ENCODE data around the gene CTIF. TPM values are rescaled to one million over a fixed set of nuclear protein-coding genes. Genes with fewer than 3 reads are reported as not detected.

Gene CTIF
- total RNA-seq, 1 experiment from 2014 or later = 95.8 TPM

GRCh38 chr18:48742304-48742703 lies 203.5 kb downstream of the CTIF start:
- BruUV-seq (replicated peaks) = no TSS peak
- Mint-ChIP-seq H3K36me3 (ENCODE audit: insufficient read depth, unreplicated experiment) (peaks cover 6% of the 10 kb centered on the region), H3K27me3 (ENCODE audit: insufficient read depth, unreplicated experiment) (no peaks in the 10 kb centered on the region), H3K27ac (ENCODE audit: low read depth, unreplicated experiment) (peak overlapping the region; percentile 68), H3K4me3 (ENCODE audit: unreplicated experiment) (no peak overlapping the region), H3K9me3 (ENCODE audit: unreplicated experiment) (no peaks in the 10 kb centered on the region), H3K4me1 (ENCODE audit: insufficient read depth, unreplicated experiment) (peaks cover 27% of the 10 kb centered on the region)
- DNase-seq (ENCODE audit: unreplicated experiment) = no peak
- POLR2A ChIA-PET = interaction anchor here (0.7 kb wide), 1 partner anchor 11 kb away, joined by 3 read pairs; no protein-coding TSS in a partner anchor
- TF ChIP-seq, protein P1, sequence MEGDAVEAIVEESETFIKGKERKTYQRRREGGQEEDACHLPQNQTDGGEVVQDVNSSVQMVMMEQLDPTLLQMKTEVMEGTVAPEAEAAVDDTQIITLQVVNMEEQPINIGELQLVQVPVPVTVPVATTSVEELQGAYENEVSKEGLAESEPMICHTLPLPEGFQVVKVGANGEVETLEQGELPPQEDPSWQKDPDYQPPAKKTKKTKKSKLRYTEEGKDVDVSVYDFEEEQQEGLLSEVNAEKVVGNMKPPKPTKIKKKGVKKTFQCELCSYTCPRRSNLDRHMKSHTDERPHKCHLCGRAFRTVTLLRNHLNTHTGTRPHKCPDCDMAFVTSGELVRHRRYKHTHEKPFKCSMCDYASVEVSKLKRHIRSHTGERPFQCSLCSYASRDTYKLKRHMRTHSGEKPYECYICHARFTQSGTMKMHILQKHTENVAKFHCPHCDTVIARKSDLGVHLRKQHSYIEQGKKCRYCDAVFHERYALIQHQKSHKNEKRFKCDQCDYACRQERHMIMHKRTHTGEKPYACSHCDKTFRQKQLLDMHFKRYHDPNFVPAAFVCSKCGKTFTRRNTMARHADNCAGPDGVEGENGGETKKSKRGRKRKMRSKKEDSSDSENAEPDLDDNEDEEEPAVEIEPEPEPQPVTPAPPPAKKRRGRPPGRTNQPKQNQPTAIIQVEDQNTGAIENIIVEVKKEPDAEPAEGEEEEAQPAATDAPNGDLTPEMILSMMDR (IDR thresholded peaks at IDR 0.05; ENCODE audit: unreplicated experiment) = no peak
- CTCF ChIA-PET = interaction anchor here (0.7 kb wide), 1 partner anchor 1111 kb away, joined by 3 read pairs; no protein-coding TSS in a partner anchor
- intact Hi-C loops (cut with micrococcal nuclease) = no loop called here

DNA sequence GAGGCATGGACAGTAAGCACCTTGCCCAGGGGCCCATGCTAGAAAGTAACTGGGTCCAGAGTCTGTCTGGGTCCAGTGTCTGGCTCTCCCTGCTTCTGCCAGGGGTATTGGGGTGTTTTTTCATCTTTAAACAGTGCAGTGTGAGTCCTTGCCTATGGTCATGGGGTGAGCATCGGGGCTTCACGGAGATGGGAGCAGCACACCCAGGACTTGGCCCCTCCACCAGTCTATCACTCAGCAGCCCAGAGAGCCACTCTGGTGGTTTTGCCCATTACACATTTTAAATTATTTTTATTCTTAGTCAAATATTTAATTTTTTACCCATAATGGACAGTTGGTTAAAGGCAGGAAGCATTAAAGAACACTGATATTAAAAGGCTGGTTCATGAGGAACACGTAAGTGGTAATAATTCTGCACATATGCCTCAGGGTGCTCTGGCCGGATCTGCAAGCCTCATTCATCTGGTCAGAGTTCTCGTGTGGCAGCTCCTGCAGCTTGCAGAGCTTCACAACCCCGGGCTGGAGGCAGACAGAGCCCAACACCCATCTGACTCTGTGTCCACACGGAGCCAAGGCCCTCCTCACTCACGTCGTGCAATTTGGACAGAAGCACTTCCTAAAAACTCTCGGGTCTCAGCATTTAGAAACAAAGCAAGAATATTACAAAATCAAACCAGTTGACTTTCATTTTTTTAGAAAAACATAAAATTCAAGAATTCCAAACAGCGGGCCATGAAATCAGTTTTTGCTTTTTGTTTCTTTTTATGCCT lies 204.1 kb downstream of the CTIF start:
- Mint-ChIP-seq H3K36me3 (ENCODE audit: insufficient read depth, unreplicated experiment) (peaks cover 6% of the 10 kb centered on the region), H3K4me1 (ENCODE audit: insufficient read depth, unreplicated experiment) (peaks cover 27% of the 10 kb centered on the region), H3K27ac (ENCODE audit: low read depth, unreplicated experiment) (peak overlapping the region; percentile 68), H3K9me3 (ENCODE audit: unreplicated experiment) (no peaks in the 10 kb centered on the region), H3K27me3 (ENCODE audit: insufficient read depth, unreplicated experiment) (no peaks in the 10 kb centered on the region), H3K4me3 (ENCODE audit: unreplicated experiment) (peak overlapping the region; percentile 19)
- POLR2A ChIA-PET = interaction anchor here (0.8 kb wide), 1 partner anchor 207 kb away, joined by 3 read pairs; no protein-coding TSS in a partner anchor
- DNase-seq (ENCODE audit: unreplicated experiment) = peak; percentile 48
- TF ChIP-seq, protein P1 (IDR thresholded peaks at IDR 0.05; ENCODE audit: unreplicated experiment) = no peak
- CTCF ChIA-PET = interaction anchor here (0.5 to 1.0 kb wide), 2 partner anchors 71 to 372 kb away, joined by 3 to 4 read pairs; no protein-coding TSS in a partner anchor
- no TSS peak for BruUV-seq (replicated peaks)
- intact Hi-C loops (cut with micrococcal nuclease) = no loop called here

- no peak for DNase-seq (ENCODE audit: unreplicated experiment)
- no peaks in the 10 kb centered on the region for H3K27me3 Mint-ChIP-seq (ENCODE audit: insufficient read depth, unreplicated experiment)
- POLR2A ChIA-PET = no interaction called here
- peaks cover 27% of the 10 kb centered on the region for H3K4me1 Mint-ChIP-seq (ENCODE audit: insufficient read depth, unreplicated experiment)
- TF ChIP-seq, protein P1 (IDR thresholded peaks at IDR 0.05; ENCODE audit: unreplicated experiment) = no peak
- CTCF ChIA-PET = interaction anchor here (0.6 to 1.0 kb wide), 3 partner anchors 13 to 369 kb away, joined by 3 read pairs; no protein-coding TSS in a partner anchor
- intact Hi-C loops (cut with micrococcal nuclease) = no loop called here
- H3K4me3 Mint-ChIP-seq (ENCODE audit: unreplicated experiment) = no peak overlapping the region
- peak overlapping the region; percentile 70 for H3K27ac Mint-ChIP-seq (ENCODE audit: low read depth, unreplicated experiment)
- peaks cover under 1% of the 10 kb centered on the region for H3K36me3 Mint-ChIP-seq (ENCODE audit: insufficient read depth, unreplicated experiment)
- no TSS peak for BruUV-seq (replicated peaks)
- no peaks in the 10 kb centered on the region for H3K9me3 Mint-ChIP-seq (ENCODE audit: unreplicated experiment)
These were observed 205.1 kb downstream of the CTIF start for GRCh38 chr18:48743886-48744285.

GRCh38 chr18:48745293-48745692 lies 206.5 kb downstream of the CTIF start:
- TF ChIP-seq, protein P1 (IDR thresholded peaks at IDR 0.05; ENCODE audit: unreplicated experiment) = no peak
- Mint-ChIP-seq H3K27me3 (ENCODE audit: insufficient read depth, unreplicated experiment) (no peaks in the 10 kb centered on the region), H3K4me3 (ENCODE audit: unreplicated experiment) (peak overlapping the region; percentile 32), H3K9me3 (ENCODE audit: unreplicated experiment) (no peaks in the 10 kb centered on the region), H3K36me3 (ENCODE audit: insufficient read depth, unreplicated experiment) (no peaks in the 10 kb centered on the region), H3K27ac (ENCODE audit: low read depth, unreplicated experiment) (peak overlapping the region; percentile 70), H3K4me1 (ENCODE audit: insufficient read depth, unreplicated experiment) (peaks cover 27% of the 10 kb centered on the region)
- TSS peak; percentile 43 for BruUV-seq (replicated peaks)
- ChIA-PET CTCF (interaction anchor here (0.6 kb wide), 1 partner anchor 9 kb away, joined by 4 read pairs; no protein-coding TSS in a partner anchor), POLR2A (interaction anchor here (0.7 kb wide), 1 partner anchor 269 kb away, joined by 4 read pairs; no protein-coding TSS in a partner anchor)
- DNase-seq (ENCODE audit: unreplicated experiment) = no peak
- intact Hi-C loops (cut with micrococcal nuclease) = no loop called here

Measured in MCF 10A (cell line).